GM19324 (cell line): ENCODE results near the gene LCE1F.

ENCODE experiments used
- ATAC-seq: cut with Tn5 transposase; IDR thresholded peaks from one replicate; pipeline ENCODE4 v1.9.1; 2021; ENCODE audit warnings: mild to moderate bottlenecking, moderate library complexity; ENCODE audit not compliant: unreplicated experiment, low FRiP score

The LCE1F gene, protein sequence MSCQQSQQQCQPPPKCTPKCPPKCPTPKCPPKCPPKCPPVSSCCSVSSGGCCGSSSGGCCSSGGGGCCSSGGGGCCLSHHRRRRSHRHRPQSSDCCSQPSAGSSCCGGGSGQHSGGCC

DNA sequence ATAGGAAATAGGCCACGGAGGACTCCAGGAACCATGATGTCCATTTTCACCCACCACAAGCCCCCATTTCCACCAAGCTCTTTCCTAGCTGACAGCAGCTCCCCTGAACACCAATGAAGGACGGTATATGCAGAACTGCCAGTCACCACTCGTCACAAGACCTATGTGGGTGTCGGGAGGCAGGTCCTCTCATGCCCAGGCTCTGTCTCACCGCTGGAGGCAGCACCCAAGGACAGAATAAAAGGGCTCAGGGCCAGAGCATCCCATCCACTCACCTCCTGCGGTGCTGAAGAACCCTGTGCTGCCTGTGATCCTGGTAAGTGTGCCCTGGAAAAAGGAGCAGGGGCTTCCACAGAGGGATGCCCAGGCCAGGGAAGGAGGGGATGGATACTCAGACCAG lies at the start of gene LCE1F:
Gene LCE1F, plus strand, starts transcription at position 266 of the 400 bp plus-strand sequence. CDS start 1,232 bp downstream, outside the sequence.
- no peak for ATAC-seq

DNA sequence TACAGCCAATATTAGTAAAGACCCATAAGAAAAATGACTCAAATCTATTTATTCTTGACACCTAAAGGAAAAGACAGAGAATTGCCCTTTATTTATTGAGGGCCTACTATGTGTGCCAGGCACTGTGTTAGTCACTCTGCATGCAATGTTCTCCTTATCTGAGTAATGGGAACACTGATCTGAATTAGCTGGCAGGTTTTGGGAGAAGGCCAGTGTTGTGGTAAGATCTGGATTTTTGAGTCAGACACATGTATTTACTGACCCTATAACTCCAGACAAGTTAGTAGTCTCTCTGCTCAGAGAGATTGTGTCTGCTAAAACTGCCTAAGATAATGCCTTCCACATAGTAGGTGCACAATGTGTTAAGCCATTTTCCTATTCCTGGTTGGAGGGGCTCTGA lies 49.7 kb upstream of the LCE1F start:
- ATAC-seq = no peak

DNA sequence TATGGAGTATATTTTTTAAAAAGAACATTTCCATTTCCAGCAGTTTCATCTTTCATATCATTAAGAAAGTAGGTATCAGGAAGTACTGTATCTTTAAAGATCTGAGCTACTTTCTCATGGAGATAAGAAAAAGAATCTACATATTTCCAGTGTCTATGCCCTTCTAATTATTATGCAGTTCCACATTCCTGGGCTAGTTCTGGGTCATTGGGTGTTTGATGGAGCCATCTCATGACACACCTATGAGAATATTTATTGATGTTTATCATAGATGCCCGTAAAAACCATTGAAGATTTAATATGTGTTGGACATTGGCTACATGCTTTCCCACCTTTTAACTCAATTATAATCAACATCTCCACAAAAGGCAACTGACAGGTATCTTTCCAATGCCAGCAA lies 46.0 kb upstream of the LCE1F start:
- ATAC-seq = no peak

DNA sequence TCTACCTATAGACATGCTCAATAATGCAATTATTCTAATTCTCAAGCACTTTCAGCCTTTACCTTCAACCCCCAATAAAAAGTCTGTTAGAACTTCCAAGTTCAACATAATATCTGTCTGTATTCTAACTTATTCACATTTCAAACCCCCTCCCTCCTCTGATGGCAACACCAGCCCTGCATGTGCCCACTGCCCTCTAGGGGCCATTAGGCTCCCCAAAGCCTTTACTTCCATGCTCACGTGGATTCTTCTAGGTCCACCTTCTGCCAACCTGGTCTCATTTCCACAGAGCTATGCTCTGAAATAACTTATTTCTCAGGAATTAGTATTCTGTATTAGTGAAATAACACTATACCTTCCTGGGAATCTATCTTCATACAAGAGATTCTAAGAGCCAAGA lies 39.3 kb upstream of the LCE1F start:
- ATAC-seq = no peak

DNA sequence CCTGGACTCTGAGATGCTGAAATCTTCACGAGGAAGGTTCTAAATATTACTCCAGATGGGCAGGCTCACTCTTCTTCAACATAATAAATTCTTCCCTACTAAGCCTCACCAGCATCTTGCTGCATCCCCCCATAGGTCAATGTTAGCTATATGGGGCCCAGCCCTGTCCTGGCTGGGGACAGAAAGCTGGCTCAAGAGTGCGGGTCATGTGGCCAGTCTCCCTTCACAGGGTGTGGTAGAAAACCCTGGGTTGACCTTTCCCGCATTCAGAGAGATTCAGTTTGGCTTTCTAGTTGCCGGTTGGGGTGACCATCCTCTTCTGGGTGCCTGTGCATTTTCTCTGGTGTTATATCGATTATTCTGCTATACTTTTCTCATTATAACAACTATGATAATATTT lies 36.9 kb upstream of the LCE1F start:
- ATAC-seq = no peak

DNA sequence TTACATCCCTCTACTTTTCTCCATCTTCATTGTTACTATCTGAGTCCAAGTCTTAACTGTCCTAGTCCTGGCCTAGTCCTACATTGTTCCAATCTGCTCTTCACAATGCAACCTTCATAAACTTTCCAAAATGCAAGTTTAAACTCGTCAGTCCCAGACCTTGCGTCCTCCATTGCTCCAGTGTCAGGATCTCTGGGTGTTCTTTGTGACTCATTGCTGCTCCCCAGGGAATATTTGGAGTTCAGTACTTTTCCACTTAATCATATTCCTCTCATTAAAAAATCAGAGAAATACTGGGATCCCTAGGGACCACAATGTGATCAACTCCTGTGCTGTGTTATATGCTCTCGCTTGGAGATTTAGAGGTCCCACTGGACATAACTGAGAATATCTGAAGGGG lies 35.1 kb upstream of the LCE1F start:
- ATAC-seq = no peak

DNA sequence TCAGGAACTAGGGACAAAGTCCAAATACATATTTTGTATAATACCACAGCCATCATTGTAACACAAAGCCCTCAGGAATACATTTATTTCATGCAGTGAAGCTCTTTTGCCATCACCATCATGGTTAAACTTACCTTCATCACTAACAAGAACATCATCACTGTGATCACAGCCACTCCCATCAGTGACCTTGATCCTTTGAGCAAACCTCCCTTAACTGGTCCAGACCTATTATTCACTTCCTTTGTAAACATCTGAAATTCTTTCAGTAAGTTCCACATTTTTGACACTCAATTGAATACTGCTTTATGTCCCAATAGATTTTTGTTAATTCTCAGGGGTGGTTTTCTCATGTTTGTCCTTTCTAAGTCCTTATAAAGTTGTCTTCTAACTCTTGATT lies 33.3 kb upstream of the LCE1F start:
- ATAC-seq = no peak

DNA sequence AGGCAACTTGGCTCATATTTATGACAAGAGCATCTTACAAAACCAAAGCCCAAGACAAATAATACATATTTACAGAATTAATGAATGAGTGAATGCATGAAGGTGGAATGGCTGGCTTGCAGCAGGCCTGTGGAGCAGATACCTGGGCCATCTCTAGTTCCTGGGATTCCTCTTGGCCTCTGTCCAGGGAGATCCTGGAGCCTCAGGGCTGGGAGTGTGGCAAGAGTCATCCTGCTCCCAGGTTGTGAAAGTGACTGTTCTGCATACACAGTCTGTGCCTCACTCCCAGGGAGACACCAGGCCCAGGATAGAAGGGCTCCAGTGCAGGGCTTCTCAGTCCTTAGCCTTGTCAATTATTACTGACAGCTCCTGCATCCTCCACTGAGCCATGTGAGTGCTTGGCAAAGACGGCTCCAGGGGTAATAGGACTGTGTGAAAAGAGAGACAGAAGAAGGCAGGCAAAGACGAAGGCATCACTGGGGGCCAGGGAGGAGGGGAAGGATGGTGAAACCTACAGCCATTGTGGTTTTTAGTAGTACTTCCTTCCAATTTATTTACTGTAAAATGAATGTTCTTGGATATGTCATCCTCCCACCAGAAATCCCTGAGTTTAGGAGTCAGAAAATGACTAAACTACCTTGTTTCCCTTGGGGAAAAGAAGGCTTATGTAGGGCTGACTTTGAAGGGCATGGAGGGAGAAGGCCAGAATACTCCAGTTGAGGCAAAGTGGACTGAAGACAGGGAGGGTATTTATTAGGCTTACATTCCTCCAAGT lies 31.4 kb upstream of the LCE1F start:
- ATAC-seq = no peak

DNA sequence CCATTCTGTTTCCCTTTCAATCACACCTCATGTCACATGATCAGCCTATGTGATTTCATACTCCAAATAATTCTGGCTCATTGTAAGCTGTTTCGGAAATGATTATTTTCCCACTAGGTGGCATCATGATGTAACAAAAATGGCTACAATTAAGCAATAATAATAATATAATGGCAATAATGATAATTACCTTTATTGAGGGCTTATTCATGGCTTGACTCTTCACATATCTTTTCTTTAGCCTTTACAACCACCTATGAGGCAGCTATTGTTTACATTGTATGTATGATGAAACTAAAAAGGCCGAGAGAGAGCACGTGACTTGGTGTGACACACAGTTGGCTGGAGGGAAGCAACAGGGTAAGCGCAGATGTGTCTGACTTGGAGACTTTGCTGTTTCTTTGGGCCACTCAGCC lies 29.6 kb upstream of the LCE1F start:
- no peak for ATAC-seq

DNA sequence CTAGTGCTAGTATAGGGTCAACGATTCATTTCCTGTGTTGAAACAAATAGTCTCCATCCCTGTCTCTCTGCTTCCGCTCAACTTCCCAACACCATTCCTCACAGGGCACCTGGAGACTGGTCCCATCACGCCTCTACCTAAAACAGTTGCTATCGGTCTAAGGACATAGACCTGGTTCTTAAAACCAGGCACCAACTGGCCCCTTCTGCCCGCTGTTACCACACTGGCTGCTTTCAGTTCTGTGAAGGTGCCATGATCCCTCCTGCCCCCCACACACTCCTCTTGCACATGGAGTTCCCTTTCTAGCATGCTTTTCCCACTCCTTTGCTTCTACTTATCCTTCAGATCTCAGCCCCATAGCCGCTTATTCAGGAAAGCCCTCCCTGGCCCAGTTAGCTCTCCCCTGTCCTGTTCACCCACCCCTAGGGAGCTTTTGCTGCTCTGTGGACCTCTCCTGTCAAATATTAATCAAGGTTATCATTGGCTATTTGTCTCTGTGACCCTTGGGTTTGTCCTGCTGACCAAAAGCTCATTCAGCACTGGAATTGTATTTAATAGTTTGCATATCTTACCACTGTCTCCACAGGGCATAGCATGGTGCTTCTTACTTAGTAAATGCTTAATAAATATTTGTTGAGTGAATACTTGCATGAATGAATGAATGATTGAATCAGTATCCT lies 29.0 kb upstream of the LCE1F start:
- ATAC-seq = no peak

DNA sequence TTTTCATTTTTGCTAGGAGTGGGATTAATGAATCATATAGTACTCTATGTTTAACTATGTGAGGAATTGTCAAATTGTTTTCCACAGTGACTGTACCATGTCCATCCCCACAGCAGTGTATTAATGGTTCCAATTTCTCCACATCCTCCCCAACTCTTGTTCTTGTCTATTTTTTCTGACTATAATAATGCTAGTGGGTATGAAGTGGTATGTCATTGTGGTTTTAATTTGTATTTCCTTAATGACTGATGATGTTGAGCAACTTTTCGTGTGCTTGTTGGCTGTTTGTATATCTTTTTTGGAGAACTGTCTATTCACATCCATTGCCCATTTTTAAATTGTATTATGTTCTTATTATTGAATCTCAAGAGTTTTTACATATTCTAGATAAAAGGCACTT lies 27.1 kb upstream of the LCE1F start:
- ATAC-seq = no peak

DNA sequence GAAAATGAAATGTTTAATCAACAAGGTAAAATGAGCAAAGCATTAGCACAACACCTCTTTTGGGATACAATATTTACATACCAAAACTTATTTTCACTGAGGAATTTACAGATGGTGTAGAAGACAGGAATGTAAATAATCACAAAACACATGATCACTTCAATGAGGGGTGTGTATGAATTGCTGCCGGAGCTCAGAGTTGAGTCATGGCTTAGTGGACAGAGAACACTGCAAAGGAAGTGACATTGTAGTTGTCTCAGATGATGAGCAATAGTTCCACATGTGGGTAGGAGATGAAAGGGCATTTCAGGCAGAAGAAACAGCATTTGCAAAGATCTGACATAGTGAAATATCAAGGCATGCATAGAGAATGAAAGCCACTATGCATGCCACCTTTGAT lies 22.7 kb upstream of the LCE1F start:
- ATAC-seq = no peak

DNA sequence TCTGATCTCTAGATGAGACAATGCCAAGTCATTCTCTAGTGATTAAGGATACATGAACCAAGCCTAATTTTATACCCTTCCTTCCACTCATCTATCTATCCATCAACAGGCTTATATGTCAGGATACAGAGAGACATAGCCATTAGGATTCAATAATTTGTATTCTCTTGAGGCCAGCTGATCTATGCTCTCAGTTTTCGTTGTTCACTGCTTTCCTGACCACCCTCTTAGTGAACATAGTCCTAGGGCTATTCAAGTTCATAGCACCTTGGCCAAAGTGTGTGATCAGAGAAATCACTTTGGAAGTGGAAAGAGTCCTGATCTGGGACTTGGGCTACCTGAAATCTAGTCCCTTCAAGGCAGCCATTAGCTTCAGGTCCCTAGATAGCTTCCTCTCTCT lies 21.4 kb upstream of the LCE1F start:
- no peak for ATAC-seq

DNA sequence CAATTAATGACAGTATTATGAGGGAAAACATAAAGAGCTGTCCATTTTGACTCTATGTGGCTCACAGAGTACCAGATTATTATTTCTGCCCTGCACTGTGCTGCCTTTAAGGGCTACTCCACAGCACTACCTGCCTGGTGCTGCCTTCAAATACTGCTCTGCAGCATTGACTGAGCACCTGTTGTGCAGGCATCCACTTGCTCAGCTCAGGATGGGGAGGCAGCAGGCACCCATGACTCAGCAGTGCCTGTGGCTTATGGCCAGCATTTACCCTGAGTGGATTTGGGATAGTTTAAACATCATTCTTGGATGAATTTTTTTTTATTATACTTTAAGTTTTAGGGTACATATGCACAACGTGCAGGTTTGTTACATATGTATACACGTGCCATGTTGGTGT lies 18.1 kb upstream of the LCE1F start:
- no peak for ATAC-seq

DNA sequence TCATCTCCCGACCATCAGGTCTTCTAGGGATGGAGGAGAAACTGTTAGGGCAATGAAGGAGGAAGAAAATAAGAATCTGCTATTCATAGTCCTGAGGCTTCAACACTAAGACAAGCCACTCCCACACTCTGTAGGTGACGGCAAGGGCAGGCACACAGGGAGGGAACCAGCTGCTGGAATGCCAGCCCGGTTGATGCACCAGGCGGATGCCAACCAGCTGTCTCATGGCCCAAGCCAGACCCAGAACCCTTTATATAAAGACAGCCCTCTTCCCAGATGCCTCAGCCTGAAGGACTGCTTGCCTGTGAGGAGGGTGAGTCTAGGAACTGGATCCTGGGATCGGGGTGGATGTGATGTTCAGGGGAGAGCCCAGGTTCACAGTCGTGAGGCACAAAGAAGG lies 17.2 kb upstream of the LCE1F start, which contains the start of gene KPRP:
Gene KPRP, plus strand, starts transcription at position 279 of the 400 bp plus-strand sequence. CDS start 1,564 bp downstream, outside the sequence.
- no peak for ATAC-seq

DNA sequence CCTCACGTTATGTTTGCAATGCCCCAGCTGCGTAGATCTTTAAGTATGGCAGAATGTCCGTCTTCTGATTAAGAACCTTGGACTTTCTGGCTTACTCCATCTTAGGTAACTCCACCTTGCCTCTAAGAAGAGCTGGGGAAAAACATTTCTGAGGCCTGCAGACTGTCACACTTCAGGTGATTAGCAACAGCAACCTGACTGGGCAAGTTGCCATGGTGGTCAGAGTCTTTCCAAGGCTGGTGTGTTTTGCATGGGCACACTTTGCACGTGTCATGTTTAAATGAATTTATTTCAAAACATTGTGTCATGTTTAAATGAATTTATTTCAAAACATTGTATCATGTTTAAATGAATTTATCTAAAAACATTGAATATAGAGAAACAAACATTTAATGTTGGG lies 16.3 kb upstream of the LCE1F start:
- ATAC-seq = no peak

DNA sequence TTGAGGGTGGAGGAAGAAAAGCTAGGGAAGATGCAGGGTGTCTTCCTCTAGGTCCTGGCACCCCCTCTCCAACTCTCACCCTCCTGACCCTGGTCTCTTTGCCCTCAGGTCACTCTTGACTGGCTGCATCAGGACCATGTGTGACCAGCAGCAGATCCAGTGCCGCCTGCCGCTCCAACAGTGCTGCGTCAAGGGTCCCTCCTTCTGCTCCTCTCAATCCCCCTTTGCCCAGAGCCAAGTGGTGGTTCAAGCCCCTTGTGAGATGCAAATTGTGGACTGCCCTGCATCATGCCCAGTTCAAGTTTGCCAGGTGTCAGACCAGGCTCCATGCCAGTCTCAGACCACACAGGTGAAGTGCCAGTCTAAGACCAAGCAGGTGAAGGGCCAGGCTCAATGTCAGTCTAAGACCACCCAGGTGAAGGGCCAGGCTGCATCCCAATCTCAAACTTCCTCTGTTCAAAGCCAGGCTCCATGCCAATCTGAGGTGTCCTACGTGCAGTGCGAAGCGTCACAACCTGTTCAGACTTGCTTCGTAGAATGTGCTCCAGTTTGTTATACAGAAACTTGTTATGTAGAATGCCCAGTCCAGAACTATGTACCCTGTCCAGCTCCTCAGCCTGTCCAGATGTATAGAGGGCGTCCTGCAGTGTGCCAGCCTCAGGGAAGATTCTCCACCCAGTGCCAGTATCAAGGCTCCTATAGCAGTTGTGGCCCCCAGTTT lies 15.3 kb upstream of the LCE1F start:
- no peak for ATAC-seq

DNA sequence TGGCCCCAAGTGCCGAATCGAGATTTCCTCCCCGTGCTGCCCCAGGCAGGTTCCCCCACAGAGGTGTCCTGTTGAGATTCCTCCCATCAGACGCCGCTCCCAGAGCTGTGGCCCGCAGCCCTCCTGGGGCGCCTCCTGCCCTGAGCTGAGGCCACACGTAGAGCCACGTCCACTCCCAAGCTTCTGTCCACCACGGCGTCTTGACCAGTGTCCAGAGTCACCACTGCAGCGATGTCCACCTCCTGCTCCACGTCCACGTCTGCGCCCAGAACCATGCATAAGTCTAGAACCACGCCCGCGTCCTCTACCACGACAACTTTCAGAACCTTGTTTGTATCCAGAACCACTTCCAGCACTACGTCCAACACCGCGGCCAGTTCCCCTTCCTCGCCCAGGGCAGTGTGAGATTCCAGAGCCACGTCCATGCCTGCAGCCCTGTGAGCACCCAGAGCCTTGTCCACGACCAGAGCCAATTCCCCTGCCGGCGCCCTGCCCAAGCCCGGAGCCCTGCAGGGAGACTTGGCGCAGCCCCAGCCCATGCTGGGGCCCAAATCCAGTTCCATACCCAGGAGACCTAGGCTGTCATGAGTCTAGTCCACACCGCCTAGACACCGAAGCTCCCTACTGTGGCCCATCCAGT lies 14.3 kb upstream of the LCE1F start:
- ATAC-seq = no peak

DNA sequence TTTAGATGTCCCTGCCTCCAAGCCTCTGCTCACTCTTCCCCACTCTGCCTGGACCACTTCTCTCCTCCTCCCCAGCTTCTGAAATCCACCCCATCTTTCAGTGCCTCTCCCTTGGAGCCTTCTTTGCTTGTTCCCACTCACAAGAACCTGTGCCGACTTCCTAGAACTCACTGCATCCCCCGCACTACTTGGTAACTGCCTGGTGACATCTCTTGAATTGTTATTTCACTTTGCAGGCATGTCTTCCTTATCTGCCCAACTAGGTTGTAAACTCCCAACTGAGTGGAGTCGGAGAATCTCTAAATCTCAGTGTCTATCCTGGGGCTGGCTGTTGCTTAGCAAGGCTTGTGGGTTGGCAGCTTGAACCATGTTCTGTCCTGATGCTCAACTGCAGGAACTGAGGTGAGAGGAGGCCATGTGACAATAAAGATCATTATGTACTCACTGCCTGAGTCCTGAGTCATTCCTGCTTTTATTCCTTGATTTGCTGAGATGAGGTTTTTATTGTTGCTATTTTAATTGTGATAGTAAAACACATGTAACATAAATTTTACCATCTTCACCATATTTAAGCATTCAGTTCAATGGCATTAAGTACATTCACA lies 13.2 kb upstream of the LCE1F start:
- ATAC-seq = no peak

DNA sequence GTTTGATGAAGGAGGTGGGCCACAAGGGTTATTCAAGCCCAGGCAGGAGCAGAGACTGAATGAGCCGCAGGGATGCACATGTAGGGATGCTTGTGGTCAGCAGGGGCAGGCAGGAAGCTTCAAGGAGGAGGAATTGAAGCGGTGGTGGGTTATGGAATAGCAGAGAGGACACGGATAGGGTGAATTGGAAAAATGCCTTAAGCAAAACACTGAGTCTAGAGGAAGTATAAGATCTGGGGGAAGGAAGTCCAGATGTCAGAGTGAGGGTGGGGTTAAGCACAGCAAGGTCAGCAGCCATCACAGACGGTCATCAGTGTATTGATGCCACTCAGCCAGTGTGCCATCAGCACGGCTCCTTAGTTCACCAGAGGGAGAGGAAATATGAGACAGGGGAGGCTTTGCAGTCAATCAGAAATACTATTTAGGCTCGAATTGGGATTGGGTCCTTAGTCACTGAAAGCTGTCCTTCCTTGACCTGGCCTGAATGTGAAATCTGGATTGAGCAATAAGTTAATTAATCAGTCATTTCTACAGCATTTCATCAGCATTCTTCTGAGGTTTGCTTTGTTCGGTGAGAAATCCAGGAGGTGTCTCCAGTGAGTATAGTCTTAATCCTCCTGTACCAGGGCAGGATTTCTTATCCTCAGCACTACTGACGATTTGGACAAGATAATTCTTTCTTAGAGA lies 6.0 kb upstream of the LCE1F start:
- no peak for ATAC-seq
